GM19463 (cell line): Measurements from ENCODE around the gene CUBN.

ENCODE experiments used
- ATAC-seq: cut with Tn5 transposase; IDR thresholded peaks from one replicate; pipeline ENCODE4 v1.9.1; 2021; ENCODE audit warnings: mild to moderate bottlenecking, moderate library complexity; ENCODE audit not compliant: unreplicated experiment

The CUBN gene

DNA sequence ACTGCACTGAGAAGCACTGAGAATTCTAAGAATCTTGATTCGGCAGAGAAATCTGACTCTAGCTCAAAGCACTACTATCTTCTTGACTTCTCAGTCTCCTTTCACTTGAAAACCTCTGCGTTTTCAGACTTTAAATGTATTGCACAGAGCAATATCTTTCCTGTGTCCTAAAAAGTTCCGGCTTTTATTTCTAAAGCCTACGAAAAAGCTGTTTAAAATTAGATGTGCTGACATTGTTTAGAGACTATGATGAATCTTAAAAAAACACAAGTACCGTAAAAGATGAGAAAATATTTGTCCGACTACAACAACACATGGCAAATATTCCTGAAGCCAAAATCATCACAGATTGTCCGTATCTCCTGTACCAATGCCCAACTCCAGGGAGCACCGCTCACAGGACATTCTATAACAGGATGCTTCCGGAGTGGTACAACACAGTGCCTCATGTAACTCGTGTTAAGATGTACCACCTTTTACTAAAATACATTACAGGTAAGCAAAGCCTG lies 136.9 kb downstream of the CUBN start:
- ATAC-seq: no peak

DNA sequence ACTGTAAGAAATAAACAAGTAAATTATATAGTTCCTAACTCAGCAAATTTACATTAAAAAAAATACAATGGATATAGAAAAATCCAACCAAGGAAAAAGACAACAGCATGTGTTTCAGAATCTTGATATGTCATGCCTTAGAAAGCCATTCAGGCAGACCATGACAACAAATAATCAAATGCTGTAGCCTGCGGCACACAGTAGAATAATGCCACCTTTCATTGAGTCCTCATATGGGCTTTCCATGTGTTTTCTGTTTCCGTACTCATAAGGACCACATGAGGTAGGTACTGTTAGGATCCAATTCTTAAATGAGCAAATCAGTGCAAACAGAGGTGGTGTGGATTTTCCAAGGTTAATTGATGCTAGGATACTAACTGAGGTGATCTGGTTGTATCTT lies 138.6 kb downstream of the CUBN start:
- no peak for ATAC-seq

DNA sequence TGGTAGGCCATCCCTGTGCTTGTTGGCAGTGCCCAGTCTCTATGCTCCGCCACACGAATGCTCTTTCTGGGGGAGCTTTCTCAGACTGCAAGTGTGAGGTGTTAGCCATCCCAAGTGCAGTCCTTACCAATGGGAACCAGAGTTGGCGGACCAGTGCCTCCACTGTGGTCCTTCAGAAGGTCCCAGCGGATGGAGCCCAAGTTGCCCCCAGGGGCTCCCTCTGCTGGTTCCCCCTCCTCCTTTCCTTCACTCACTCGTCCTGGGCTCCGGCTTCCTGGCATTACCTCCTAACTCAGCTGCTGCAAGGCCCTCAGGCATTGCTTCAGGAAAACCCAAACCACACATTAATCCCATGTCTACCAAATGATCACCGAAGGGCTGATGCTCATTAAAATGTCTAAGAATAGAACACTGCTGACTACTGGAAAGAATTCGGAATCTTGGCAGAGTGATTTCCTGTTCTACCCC lies 139.8 kb downstream of the CUBN start:
- ATAC-seq: no peak

DNA sequence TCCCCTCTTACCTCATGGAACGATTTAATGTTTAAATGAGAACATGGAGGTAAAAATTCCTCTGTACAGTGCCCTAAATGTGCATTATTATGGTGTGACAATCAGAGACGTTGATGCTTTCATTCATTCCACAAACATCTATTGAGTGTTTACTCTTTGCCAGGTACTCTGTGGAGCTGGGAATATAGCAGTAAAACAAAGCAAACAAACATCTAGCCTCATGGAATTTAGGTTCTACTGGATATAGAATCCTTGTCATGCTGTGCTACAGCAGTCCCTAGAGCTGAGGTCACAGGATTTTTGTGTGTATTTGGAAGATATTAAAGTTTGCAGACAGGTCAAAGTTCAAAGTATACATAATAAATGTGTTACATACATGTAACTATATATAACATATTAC lies 140.7 kb downstream of the CUBN start:
- ATAC-seq: no peak

DNA sequence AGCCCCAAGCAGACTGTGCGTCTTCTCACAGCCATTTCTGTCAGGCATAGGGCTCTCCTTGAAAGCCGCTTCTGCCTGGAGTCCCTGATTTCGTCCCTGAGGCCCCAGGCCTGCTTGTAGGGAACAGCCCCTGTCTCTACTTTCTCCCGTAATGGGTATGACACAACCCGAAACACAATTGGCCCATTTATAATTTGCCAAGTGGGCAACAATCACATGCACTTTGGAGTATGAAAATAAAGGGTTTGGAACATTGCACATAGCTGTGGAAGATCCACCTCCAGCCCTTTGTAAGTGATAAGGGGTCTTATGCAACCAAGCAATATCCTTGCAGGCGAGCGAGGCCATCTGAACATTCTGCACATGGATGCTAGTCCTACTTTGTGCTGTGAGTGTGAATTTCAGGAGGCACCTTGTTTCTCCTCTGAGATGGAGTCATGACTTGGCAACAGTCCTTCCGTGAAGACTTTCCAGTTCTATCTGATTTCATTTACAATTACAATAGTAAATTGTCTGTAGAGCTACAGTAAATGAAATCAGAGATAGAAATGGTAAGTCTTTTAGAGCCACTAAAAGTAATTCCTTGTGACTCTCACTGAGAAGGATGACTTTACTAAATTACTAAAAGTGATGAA lies 141.5 kb downstream of the CUBN start:
- no peak for ATAC-seq

DNA sequence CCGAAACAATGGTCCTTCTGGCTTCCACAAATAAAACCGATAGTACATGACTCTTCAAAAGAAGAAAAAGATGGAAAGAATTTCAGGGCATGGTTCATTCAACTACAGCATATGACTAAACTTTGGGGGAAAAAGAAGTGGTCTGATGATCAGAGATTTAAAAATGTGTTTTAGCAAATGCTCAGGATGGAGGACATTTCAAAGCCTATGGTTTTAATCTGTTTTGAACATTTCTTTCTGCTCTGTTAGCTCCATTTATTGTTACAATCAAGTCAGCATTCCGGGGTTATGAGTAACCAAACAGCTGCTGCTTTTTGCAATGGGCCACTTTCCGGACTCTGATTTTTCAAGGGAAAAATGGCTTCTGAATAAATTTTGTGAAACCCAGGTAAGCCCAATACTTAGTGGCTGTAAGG lies 142.4 kb downstream of the CUBN start:
- ATAC-seq: no peak

DNA sequence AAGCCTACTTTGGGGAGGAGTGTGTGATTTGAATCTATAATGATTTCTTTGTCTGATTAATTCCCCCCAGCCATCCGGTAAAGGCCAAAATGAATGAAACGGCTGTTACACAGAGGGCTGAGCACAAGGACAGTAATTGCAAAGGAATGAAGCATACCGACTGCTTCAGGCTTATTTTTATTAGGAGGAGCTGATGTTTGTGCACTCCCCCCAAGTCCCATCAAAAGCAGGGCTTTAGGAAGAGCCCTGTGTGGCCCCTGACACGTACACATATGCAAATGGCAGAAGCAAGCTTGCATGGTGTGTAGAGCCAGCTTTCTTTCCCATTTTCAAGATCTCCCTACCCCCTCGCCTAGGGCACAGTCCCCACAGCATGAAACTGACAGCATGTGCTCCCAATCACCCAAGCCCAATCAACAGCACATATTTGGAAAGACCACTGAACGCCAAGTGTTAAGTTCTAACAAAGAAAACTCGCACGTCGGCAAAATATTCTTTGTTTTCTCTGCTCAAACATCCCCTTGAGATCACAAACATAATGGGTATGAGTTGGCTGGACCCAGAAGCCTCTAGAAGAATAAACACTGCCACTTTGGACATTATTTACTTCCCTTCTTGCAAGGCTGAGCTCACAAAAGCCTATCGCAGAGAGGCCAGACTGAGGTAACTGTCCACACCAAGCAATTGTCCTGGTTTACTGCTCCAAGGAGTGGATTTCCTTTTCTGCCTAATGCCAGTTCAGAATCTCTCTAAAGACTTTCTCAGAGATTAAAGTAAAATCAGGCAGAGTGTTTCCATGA lies 143.0 kb downstream of the CUBN start:
- ATAC-seq: no peak

DNA sequence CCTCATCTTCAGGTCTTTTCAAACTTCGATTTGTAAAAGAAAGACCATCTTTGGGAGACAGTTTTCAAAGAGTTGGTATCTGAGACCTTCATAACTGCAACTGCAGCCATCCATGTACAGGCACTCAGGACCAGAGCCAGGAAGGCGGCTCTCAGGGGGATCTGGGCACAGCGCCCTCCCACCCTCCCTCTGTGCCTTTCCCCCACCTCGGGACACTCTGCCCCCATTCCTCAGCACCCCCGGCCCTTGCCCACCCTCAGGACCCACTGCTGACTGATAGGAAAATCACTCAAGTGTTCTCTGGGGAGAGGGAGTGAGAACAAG lies 143.6 kb downstream of the CUBN start:
- ATAC-seq: no peak

DNA sequence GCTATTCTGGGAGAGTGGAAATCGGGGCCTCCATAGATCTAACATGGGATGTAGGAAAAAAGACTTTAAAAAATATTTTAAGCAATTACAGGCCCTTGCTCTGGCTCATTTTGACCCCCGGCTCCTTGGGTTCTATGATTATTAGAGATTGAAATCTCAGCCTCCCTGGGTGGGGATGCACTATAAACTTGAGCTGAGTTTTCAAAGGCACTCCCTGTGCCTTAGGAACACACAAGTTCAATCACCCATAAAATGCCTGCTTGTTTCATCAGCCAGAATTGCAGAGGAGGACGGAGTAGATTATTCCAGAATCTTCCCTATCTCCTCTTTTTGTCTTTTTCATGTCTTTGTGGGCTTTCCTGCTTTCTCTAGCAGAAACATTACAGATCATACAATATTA lies 145.4 kb downstream of the CUBN start:
- no peak for ATAC-seq

DNA sequence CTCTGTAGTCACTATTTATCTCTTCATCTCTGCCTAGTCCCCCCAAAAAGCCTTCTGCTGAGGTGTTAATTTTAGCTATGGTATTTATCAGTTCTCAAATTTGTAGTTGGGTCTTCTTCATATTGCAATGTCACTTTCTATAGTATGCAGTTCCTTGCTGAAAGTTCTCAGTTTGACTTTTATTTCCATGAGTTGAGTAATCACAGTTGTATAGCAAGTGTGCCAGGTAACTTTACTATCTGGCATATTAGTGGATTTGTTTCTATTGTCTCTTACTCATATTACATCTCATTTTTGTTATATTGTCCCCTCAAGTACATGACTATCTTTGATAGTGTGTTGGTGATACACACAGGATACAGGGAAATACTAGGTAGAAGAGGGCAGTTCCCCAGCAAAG lies 152.8 kb downstream of the CUBN start:
- ATAC-seq: no peak

DNA sequence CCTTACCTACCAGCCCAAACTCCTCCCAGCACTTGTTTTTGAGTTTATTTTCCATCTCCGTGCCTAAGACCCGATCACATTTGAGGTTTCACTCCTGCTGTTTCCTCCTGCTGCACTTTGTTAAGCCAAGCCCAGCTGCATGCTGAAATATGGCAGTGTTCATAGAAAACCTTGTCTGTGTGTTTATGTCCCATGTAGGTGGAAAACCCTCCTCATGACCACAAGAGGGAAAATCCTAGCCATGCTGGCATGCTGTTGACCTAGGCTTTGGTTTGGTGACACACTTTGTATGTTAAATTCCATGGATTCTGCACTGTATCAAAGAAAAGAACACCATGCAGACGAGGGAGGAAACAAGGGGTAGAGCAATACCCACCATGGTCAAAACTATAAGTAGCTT lies 154.4 kb downstream of the CUBN start:
- ATAC-seq: no peak

DNA sequence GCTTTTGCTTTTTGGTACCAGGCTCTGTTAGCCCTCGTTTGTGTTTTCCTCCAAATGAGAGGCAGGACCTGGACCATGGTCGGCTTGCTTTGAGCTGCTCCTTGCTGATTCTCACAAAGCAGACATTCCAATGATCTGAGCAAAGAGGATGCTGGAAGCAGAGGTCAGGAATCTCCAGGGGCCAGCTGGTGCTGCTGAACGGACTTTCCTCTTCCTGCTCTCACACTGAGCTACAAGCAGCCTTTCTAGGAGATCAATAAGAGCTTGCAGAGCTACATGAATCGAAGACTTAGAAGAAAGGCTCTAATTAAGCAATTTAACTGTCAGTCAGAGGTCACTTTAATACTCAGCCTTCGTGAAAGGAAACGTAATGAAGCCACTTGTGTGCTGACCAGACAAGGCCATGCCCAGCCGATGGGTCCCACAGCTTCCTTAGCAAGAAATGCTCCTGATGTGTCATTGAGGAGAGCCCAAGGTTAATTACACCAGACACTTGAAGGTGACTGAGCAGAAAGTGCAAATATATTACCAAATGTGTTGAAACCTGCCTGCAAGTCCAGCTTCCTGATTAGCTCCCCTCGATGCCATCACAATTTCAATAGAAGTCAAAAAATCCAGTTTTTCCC lies 161.1 kb downstream of the CUBN start:
- ATAC-seq: no peak

DNA sequence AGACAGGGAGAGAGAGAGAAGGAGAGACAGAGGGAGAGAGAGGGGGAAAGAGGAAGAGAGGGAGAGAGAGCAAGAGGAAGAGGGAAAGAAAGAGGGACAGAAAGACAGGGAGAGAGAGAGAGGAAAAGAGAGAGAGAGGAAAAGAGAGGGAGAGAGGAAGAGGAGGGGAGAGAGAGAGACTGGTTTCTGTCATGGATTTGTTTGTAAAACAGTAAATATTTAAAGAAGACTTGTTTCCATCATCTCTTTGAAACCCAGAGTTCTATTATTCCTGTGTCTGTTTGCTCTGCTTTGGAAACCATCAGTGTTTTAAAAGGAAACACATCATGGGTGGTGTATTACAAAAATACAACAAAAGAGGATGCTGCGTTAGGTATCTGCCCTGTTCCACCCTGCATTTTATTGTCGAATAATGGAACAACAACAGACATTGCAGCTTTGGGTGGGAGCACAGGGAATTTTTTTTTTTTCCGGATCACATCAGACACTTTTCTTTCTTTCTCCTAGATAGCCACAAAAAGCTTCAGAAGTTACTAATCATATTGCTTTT lies 161.7 kb downstream of the CUBN start:
- no peak for ATAC-seq

DNA sequence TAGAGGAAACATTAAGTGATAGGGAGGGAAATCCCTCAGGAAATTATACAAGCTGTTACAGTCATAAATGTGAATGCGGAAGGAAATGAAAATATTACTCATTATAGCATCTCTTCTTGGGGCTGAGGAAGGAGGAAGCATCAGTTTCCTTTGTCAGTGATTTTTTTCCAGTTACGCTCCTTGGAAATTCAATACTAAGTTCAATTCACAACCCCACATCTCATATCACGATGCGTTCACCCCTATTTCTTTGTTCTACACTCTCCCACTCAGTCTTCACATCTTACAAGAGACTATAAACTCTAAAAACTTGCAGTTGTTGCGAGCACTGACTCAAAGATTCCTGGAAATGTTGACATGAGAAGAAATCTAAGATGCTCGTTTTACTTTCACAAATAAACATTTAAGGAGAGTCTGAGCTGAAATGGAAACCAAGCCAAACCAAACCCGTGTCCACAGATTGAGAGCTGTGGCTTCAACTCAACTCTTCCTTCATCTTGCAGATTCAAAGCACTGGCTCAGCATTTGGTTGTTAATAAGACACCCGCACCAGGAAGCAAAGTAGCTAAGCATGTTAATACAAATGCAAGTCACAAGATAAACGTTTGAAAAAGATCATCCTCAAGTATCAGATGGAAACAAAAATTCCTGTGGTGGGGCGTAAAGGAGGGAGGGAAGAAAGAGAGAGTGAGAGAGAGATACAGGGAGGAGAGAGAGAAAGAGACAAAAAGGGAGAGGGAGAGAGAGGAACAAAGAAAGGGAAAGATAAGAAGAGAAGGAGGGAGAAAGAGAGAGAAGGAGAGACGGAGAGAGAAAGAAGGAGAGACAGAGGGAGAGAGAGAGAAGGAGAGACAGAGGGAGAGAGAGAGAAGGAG lies 162.4 kb downstream of the CUBN start:
- ATAC-seq: no peak

DNA sequence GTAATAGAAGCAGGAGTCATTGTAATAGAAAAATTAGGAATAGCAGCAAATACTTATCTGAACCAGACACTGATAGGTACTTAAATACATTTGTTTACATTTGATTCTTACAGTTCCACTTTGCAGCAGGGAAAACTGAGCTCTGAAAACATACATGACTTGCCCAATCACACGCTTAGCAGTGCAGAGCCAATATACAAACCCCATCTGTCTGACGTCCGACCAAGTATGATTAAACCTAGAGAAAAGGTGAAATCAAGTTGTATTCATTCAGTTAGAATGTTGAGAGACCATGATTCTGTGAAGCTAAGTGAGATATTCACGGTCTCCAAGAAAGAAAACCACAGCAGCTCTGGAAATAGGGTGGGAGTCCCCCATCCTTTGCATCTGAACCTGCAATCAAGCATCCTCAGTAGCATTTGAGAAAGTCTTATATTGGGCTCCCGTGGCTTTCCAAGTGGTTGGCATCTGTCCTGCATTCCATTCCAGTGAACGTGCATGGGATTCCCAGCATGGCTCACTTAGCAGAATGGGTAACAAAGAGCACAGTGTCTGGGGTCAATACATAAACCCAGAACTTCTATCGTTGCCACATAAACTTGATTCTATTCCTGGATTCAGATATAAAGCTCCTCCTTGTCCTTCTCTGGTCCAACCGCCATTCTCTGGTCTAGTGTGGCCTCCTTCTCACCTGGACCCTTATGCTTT lies 163.7 kb downstream of the CUBN start:
- no peak for ATAC-seq

DNA sequence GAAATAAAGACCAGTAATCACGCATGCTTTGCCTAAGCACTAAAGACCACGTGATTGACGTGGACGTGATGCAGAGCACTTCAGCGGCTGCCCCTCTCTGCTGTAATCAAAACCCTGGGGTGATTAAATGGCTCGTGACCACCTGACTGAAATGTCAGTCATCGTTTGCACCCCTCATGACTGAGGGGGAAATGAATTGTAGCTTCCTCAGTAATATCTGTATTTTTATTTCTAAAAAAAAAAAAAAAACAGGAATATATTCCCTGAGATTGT lies 164.3 kb downstream of the CUBN start:
- no peak for ATAC-seq

DNA sequence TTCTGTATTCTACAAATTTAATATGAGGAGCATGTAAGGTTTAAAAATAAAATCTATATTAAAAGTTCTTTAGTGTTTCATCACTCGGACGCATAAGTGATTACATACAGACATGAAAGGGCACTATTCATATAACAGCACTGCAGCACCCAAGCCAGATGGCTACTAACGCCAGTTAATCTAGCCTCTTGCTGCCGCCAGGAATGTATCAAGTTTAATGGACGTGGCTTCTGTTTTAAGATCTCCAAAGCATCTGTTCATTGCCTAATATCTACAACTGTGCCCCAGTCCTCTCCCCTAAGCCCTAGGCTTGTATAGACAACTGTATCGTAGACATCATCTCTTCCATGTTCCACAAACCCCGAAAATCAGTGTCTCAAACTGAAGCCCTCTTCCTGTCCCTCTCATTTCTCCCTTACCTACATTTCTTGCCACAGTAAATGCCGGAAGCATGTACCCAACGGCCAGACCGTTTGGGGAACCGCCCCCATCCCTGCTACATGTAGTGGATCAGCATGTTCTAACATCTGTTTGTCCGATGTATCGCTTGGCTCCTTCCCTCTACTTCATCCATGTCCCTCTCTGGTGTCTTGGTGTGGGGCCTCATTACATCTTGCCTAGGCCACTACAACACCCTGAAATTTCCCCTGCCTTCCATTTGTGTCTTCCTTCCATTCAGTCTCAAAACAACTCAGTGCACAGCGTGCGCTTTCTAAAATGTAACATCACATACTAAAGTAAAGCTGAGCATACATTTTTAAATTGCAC lies 164.9 kb downstream of the CUBN start:
- ATAC-seq: no peak

DNA sequence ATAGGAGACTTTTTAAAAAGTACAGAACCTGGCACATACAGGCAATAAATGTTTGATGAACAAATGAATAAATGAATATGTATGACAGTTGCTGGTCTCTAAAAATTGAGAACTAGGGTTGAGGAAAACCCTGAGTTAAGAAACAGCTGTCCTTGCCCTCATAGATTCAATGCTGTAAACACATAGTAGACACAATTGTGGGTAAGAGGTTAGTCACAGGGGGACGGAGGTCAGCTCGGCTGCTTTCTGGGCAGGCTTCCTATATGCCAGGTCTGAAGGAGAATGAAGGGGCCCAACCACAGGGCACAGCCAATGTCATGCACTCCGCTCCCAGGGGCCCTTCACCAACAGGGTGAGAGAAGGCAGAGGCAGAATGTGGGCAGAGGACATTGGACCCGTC lies 169.1 kb downstream of the CUBN start:
- ATAC-seq: no peak

DNA sequence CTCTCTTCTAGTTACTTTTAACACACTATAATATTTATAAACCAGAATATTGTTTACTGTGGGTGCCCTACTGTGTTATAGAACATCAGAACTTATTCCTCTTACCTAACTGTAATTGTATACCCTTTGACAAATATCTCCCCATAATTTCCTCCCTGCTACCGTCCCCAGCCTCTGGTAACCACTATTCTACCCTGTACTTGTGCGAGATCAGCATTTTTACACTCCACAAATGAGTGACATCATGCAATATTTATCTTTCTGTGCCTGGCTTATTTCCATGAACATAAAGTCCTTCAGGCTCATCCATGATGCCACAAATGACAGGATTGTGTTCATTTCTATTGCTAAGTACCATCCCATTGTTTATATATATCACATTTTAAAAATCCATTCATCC lies 172.6 kb downstream of the CUBN start:
- ATAC-seq: no peak
